HCT116 (cell line): Measurements from ENCODE around the gene LAMB4. TPM values are rescaled to one million over a fixed set of nuclear protein-coding genes. Genes with fewer than 3 reads are reported as not detected.

ENCODE experiments used
- ATAC-seq: fragments of 200-7000 bp; cut with Tn5 transposase; 2 replicates; pipeline ENCODE4 v1.9.1; 2020; ENCODE audit warnings: mild to moderate bottlenecking, moderate library complexity
- BruUV-seq: library from RNA; stranded (reverse); fragments of 400-500 nt; replicated peaks from 2 replicates; lab custom pipeline; 2021; lab: Mats Ljungman, UMichigan
- CTCF ChIA-PET: fragments of 300-600 bp; sonication (Branson Sonifier 250); formaldehyde crosslinking; loops from one replicate; lab custom pipeline; 2021; ENCODE audit warnings: antibody characterized with exemption; lab: Charles Lee
- POLR2A ChIA-PET: fragments of 300-600, 350-600 bp; sonication (Branson Sonifier 250); formaldehyde crosslinking; loops from one replicate; lab custom pipeline; 2021; ENCODE audit warnings: antibody characterized with exemption; lab: Charles Lee
- RAD21 ChIA-PET, 2 experiments: fragments of 300-600 bp; sonication (Branson Sonifier 250); formaldehyde crosslinking; loops; one replicate each; lab custom pipeline; 2023; ENCODE audit warnings: low total read pairs in 2 of 2; ENCODE audit not compliant: uncharacterized antibody in 2 of 2, unreplicated experiment in 2 of 2, low non-redundant PET in 1 of 2; lab: Charles Lee
- DNase-seq: peaks from one replicate; pipeline ENCODE4 v3.0.0-alpha.2; 2010; ENCODE audit warnings: low read depth, low spot score
- H2AFZ ChIP-seq: fragments of 200-600 bp; shearing (Covaris generic), sonication (generic); 2 replicates; pipeline ENCODE4 v1.6.1; 2017; ENCODE audit warnings: low read depth, mixed run types, mixed read lengths, antibody characterized with exemption, low read length; ENCODE audit not compliant: poor library complexity, severe bottlenecking
- H3K27ac ChIP-seq: 2 replicates; pipeline ENCODE4 v1.5.1; 2012; ENCODE audit warnings: low read depth, low read length
- H3K27me3 ChIP-seq: fragments of 200-600 bp; sonication (generic); 2 replicates; pipeline ENCODE4 v1.6.1; 2016; ENCODE audit warnings: mixed run types, low read length, mixed read lengths; ENCODE audit not compliant: insufficient read depth
- H3K36me3 ChIP-seq, 2 experiments: fragments of 200-500 bp in 1 of 2; fragments of 200-600 bp in 1 of 2; sonication (Bioruptor generic) in 1 of 2; sonication (generic) in 1 of 2; 2 replicates each; pipeline versions ENCODE4 v1.5.1 to v1.6.1; 2014 to 2016; ENCODE audit warnings: low read length in 2 of 2, inconsistent platforms in 1 of 2, mixed read lengths in 1 of 2, mixed run types in 1 of 2; ENCODE audit not compliant: insufficient read depth in 2 of 2, control insufficient read depth in 1 of 2
- H3K4me1 ChIP-seq, 2 experiments: fragments of 200-600 bp in 1 of 2; sonication (generic) in 1 of 2; 2 replicates each; pipeline versions ENCODE4 v1.5.1 to v1.6.1; 2012 to 2017; ENCODE audit warnings: low read length in 2 of 2, inconsistent platforms in 1 of 2, mild to moderate bottlenecking in 1 of 2, mixed read lengths in 1 of 2, mixed run types in 1 of 2, moderate library complexity in 1 of 2; ENCODE audit not compliant: insufficient read depth in 2 of 2, control insufficient read depth in 1 of 2
- H3K4me2 ChIP-seq: fragments of 200-600 bp; sonication (generic); 2 replicates; pipeline ENCODE4 v1.6.1; 2017; ENCODE audit warnings: mixed run types, low read length, mixed read lengths
- H3K4me3 ChIP-seq, 2 experiments: fragments of 200-600 bp in 1 of 2; sonication (generic) in 1 of 2; replicated peaks in 1 of 2; 2 replicates each; pipeline ENCODE4 v1.5.1; 2011 to 2016; ENCODE audit warnings: low read length in 2 of 2, control low read depth in 1 of 2, low read depth in 1 of 2, mild to moderate bottlenecking in 1 of 2, mixed read lengths in 1 of 2, mixed run types in 1 of 2
- H3K79me2 ChIP-seq: fragments of 200-600 bp; sonication (generic); 2 replicates; pipeline ENCODE4 v1.6.1; 2017; ENCODE audit warnings: mild to moderate bottlenecking, mixed run types, low read length, moderate library complexity, mixed read lengths; ENCODE audit not compliant: insufficient read depth
- H3K9ac ChIP-seq: fragments of 200-600 bp; sonication (generic); 2 replicates; pipeline ENCODE4 v1.6.1; 2016; ENCODE audit warnings: low read length, mixed read lengths
- H3K9me2 ChIP-seq: fragments of 200-600 bp; sonication (generic), shearing (Covaris generic); 2 replicates; pipeline ENCODE4 v1.6.1; 2017; ENCODE audit warnings: mixed run types, mild to moderate bottlenecking, moderate library complexity; ENCODE audit not compliant: insufficient read depth
- H3K9me3 ChIP-seq, 2 experiments: fragments of 200-500 bp in 1 of 2; fragments of 200-600 bp in 1 of 2; sonication (Bioruptor generic) in 1 of 2; sonication (generic) in 1 of 2; 2 replicates each; pipeline ENCODE4 v1.6.1; 2014 to 2017; ENCODE audit warnings: low read length in 2 of 2, mixed read lengths in 2 of 2, inconsistent platforms in 1 of 2, low read depth in 1 of 2, mild to moderate bottlenecking in 1 of 2, mixed run types in 1 of 2, moderate library complexity in 1 of 2; ENCODE audit not compliant: control insufficient read depth in 1 of 2, insufficient read depth in 1 of 2
- H4K20me1 ChIP-seq: fragments of 200-600 bp; sonication (generic), shearing (Covaris generic); 2 replicates; pipeline ENCODE4 v1.6.1; 2017; ENCODE audit warnings: mixed run types, mild to moderate bottlenecking, moderate library complexity; ENCODE audit not compliant: insufficient read depth
- ATF3 ChIP-seq: IDR thresholded peaks from 2 replicates; pipeline ENCODE4 v1.6.1; 2012
- CBX3 ChIP-seq: IDR thresholded peaks from 2 replicates; pipeline ENCODE4 v1.6.1; 2012; ENCODE audit warnings: low read depth
- CEBPB ChIP-seq: IDR thresholded peaks from 2 replicates; pipeline ENCODE4 v1.6.1; 2012; ENCODE audit warnings: low read depth
- EGR1 ChIP-seq: IDR thresholded peaks from 2 replicates; pipeline ENCODE4 v1.6.1; 2012; ENCODE audit warnings: low read depth
- ELF1 ChIP-seq: IDR thresholded peaks from 2 replicates; pipeline ENCODE4 v1.6.1; 2012; ENCODE audit warnings: low read depth, borderline replicate concordance
- EZH2 ChIP-seq: fragments of 200-600 bp; sonication (generic); IDR thresholded peaks from 2 replicates; pipeline ENCODE4 v1.6.1; 2017; ENCODE audit warnings: antibody characterized with exemption, mixed run types
- EZH2phosphoT487 ChIP-seq: fragments of 200-600 bp; IDR thresholded peaks from 2 replicates; pipeline ENCODE4 v1.6.1; 2018; ENCODE audit warnings: antibody characterized with exemption, borderline replicate concordance
- FOSL1 ChIP-seq: IDR thresholded peaks from 2 replicates; pipeline ENCODE4 v1.6.1; 2012; ENCODE audit warnings: low read depth
- POLR2A ChIP-seq: IDR thresholded peaks from 2 replicates; pipeline ENCODE4 v1.7.0; 2011; ENCODE audit warnings: borderline replicate concordance; ENCODE audit not compliant: insufficient read depth, insufficient read length; ENCODE audit errors: extremely low read depth
- RAD21 ChIP-seq: IDR thresholded peaks from 2 replicates; pipeline ENCODE4 v1.6.1; 2012; ENCODE audit warnings: low read depth, mild to moderate bottlenecking
- SIN3A ChIP-seq: IDR thresholded peaks from 2 replicates; pipeline ENCODE4 v1.6.1; 2012; ENCODE audit warnings: low read depth
- SP1 ChIP-seq: IDR thresholded peaks from 2 replicates; pipeline ENCODE4 v1.6.1; 2012; ENCODE audit warnings: low read depth
- SRF ChIP-seq: IDR thresholded peaks from 2 replicates; pipeline ENCODE4 v1.6.1; 2012; ENCODE audit warnings: low read depth
- ZBTB33 ChIP-seq: IDR thresholded peaks from 2 replicates; pipeline ENCODE4 v1.6.1; 2011; ENCODE audit warnings: mild to moderate bottlenecking, low read length, moderate library complexity; ENCODE audit not compliant: insufficient replicate concordance; ENCODE audit errors: extremely low read depth
- ZFX ChIP-seq: fragments of 450-650 bp; IDR thresholded peaks from 2 replicates; pipeline ENCODE4 v1.6.1; 2017
- ZNF274 ChIP-seq: fragments of 200-500 bp; sonication (Bioruptor generic); IDR thresholded peaks from 2 replicates; pipeline ENCODE4 v1.6.1; 2014; ENCODE audit warnings: mild to moderate bottlenecking, low read depth, low read length, inconsistent platforms
- intact Hi-C: fragments of 100-400 bp; cut with micrococcal nuclease; formaldehyde crosslinking; loops from 2 replicates; pipeline ENCODE4 v1.10.0; 2022
- total RNA-seq: library from RNA; stranded (reverse); gene quantifications from one replicate; pipeline ENCODE4 v1.2.1, GENCODE V29; 2021; ENCODE audit not compliant: unreplicated experiment
- TF ChIP-seq, protein P1 (sequence below), 3 experiments: fragments of 200-600 bp in 1 of 3; sonication (generic) in 1 of 3; IDR thresholded peaks in 2 of 3; conservative IDR thresholded peaks in 1 of 3; 2 replicates each; pipeline ENCODE4 v1.5.1; 2012 to 2017; ENCODE audit warnings: low read depth in 2 of 3, low read length in 2 of 3, antibody characterized with exemption in 1 of 3, borderline replicate concordance in 1 of 3, control low read depth in 1 of 3, mild to moderate bottlenecking in 1 of 3, mixed read lengths in 1 of 3, mixed run types in 1 of 3, moderate library complexity in 1 of 3; ENCODE audit not compliant: insufficient read depth in 1 of 3

Gene LAMB4
- total RNA-seq, 1 experiment from 2014 or later = not detected

DNA sequence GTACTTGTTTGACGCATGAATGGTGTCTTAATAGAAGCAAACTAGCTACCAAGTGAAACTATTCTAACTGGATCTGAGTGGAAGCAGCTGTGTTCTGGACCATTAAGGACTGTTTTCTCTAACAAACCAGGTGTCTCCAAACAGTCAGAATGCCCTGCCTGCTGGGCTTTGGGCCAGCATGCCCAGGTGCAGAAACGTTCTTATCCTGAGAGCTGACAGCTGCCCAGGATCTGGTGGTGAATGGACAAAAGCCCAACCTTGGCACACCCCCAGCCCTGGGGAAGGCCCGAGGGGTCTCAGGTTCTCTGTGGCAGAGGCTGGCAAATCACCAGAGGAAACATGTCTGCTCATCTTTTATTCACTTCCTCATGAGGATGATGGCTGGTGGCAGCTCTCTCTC is 48.2 kb upstream of the LAMB4 start:
- CTCF ChIA-PET = interaction anchor here (1.0 kb wide), 1 partner anchor 282 kb away, joined by 3 read pairs; no protein-coding TSS in a partner anchor
- no peak overlapping the region for H3K27ac ChIP-seq
- H3K4me3 ChIP-seq = no peak overlapping the region
- H3K27me3 ChIP-seq = no peaks in the 10 kb centered on the region
- no peak overlapping the region for H2AFZ ChIP-seq
- no peaks in the 10 kb centered on the region for H3K79me2 ChIP-seq
- no peak for DNase-seq
- no peak overlapping the region for H3K4me2 ChIP-seq
- H3K36me3 ChIP-seq = no peaks in the 10 kb centered on the region
- BruUV-seq = no TSS peak
- H3K9ac ChIP-seq = no peak overlapping the region
- no peaks in the 10 kb centered on the region for H3K9me2 ChIP-seq
- ATAC-seq = no peak
- no peak for TF ChIP-seq ATF3
- TF ChIP-seq SRF = no peak
- TF ChIP-seq ZFX = no peak
- no peak for TF ChIP-seq CBX3
- TF ChIP-seq, protein P1, sequence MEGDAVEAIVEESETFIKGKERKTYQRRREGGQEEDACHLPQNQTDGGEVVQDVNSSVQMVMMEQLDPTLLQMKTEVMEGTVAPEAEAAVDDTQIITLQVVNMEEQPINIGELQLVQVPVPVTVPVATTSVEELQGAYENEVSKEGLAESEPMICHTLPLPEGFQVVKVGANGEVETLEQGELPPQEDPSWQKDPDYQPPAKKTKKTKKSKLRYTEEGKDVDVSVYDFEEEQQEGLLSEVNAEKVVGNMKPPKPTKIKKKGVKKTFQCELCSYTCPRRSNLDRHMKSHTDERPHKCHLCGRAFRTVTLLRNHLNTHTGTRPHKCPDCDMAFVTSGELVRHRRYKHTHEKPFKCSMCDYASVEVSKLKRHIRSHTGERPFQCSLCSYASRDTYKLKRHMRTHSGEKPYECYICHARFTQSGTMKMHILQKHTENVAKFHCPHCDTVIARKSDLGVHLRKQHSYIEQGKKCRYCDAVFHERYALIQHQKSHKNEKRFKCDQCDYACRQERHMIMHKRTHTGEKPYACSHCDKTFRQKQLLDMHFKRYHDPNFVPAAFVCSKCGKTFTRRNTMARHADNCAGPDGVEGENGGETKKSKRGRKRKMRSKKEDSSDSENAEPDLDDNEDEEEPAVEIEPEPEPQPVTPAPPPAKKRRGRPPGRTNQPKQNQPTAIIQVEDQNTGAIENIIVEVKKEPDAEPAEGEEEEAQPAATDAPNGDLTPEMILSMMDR (IDR thresholded peaks at IDR 0.05 in 2 of 3, conservative IDR thresholded peaks at IDR 0.05 in 1 of 3; ENCODE audit: borderline replicate concordance in 1 of 3, insufficient read depth in 1 of 3, low read depth in 2 of 3, low read length in 2 of 3) = no peak
- no peak for TF ChIP-seq EZH2
- TF ChIP-seq ZNF274 = no peak
- TF ChIP-seq EGR1 = no peak
- no peak for TF ChIP-seq SP1
- no peak for TF ChIP-seq ELF1
- no peak for TF ChIP-seq ZBTB33
- no peak for TF ChIP-seq FOSL1
- TF ChIP-seq RAD21 = no peak
- TF ChIP-seq POLR2A = no peak
- no peak for TF ChIP-seq EZH2phosphoT487
- no peak for TF ChIP-seq SIN3A
- TF ChIP-seq CEBPB = no peak
- H3K4me1 ChIP-seq = no peaks in the 10 kb centered on the region
- POLR2A ChIA-PET = no interaction called here
- no peaks in the 10 kb centered on the region for H3K9me3 ChIP-seq
- RAD21 ChIA-PET = no interaction called here
- H4K20me1 ChIP-seq = no peaks in the 10 kb centered on the region
- intact Hi-C loops = no loop called here
